GM12878 (cell line): ENCODE measurements around the gene RTEL1. TPM values are rescaled to one million over a fixed set of nuclear protein-coding genes. Genes with fewer than 3 reads are reported as not detected.
A peak's percentile ranks its signal among the peaks of the same experiment; 100 is the strongest.
"Not testable (repeated sequence)": the region's sequence is repeated elsewhere in the genome, so short reads cannot be mapped to it uniquely, and the experiment has no call there.

ENCODE experiments used
- ATAC-seq: fragments of 200-7000 bp; cut with Tn5 transposase; 3 replicates; pipeline ENCODE4 v1.9.1; 2020; ENCODE audit warnings: mild to moderate bottlenecking, moderate library complexity
- BruUV-seq: library from RNA; stranded (reverse); fragments of 400-500 nt; replicated peaks from 2 replicates; lab custom pipeline; 2021; lab: Mats Ljungman, UMichigan
- CTCF ChIA-PET: fragments of 300-600 bp; sonication (Branson Sonifier 250); formaldehyde crosslinking; extraction: SDS; loops from one replicate; lab custom pipeline; 2021; ENCODE audit warnings: inconsistent platforms; lab: Yijun Ruan, JAX
- POLR2A ChIA-PET: fragments of 350-600 bp; formaldehyde crosslinking; extraction: SDS; loops from one replicate; lab custom pipeline; 2021; ENCODE audit warnings: inconsistent platforms; lab: Charles Lee
- RAD21 ChIA-PET: fragments of 300-600 bp; sonication (Branson Sonifier 250); formaldehyde crosslinking; loops from one replicate; lab custom pipeline; 2023; ENCODE audit warnings: antibody characterized with exemption; ENCODE audit not compliant: unreplicated experiment; lab: Charles Lee
- SMC1A ChIA-PET: fragments of 300-600 bp; sonication (Branson Sonifier 250); formaldehyde crosslinking; loops from one replicate; lab custom pipeline; 2023; ENCODE audit not compliant: unreplicated experiment, uncharacterized antibody; lab: Charles Lee
- DNase-seq: peaks from one replicate; pipeline ENCODE4 v3.0.0-alpha.2; 2011; ENCODE audit warnings: low read depth, low spot score
- FAIRE-seq: peaks from 3 replicates; lab custom pipeline; 2011; peaks lifted over from hg19 to GRCh38; lab: Jason Lieb, UNC
- H2AFZ ChIP-seq: 2 replicates; pipeline ENCODE4 v1.6.0; 2011; ENCODE audit warnings: low read depth, low read length, control low read depth; ENCODE audit not compliant: control insufficient read depth
- H3K27ac ChIP-seq: 2 replicates; pipeline ENCODE4 v1.5.1; 2011; ENCODE audit warnings: control low read depth; ENCODE audit not compliant: control insufficient read depth, insufficient read depth
- H3K27me3 ChIP-seq, 2 experiments: replicated peaks in 1 of 2; 2 replicates each; pipeline versions ENCODE4 v1.6.0 to v1.6.1; 2011; ENCODE audit warnings: low read length in 1 of 2; ENCODE audit not compliant: control insufficient read depth in 2 of 2, insufficient read depth in 2 of 2
- H3K36me3 ChIP-seq, 2 experiments: 2 replicates each; pipeline ENCODE4 v1.5.1; 2011; ENCODE audit warnings: low read length in 1 of 2; ENCODE audit not compliant: control insufficient read depth in 2 of 2, insufficient read depth in 2 of 2
- H3K4me1 ChIP-seq: 2 replicates; pipeline ENCODE4 v1.6.1; 2011; ENCODE audit warnings: mild to moderate bottlenecking, low read length, moderate library complexity, mixed read lengths; ENCODE audit not compliant: control insufficient read depth, insufficient read depth
- H3K4me2 ChIP-seq: 2 replicates; pipeline ENCODE4 v1.6.0; 2011; ENCODE audit warnings: control low read depth; ENCODE audit not compliant: control insufficient read depth, insufficient read depth
- H3K4me3 ChIP-seq: fragments of 200-600 bp; sonication (generic); 2 replicates; pipeline ENCODE4 v1.5.1; 2016
- H3K79me2 ChIP-seq: 2 replicates; pipeline ENCODE4 v1.6.0; 2011; ENCODE audit warnings: low read length; ENCODE audit not compliant: control insufficient read depth, insufficient read depth
- H3K9ac ChIP-seq: 2 replicates; pipeline ENCODE4 v1.8.0; 2011; ENCODE audit warnings: low read length, control low read depth, mixed read lengths; ENCODE audit not compliant: control insufficient read depth, insufficient read depth
- H3K9me3 ChIP-seq: replicated peaks from 3 replicates; pipeline ENCODE4 v1.5.1; 2011; ENCODE audit warnings: mild to moderate bottlenecking, low read length; ENCODE audit not compliant: control insufficient read depth, insufficient read depth
- H4K20me1 ChIP-seq: 2 replicates; pipeline ENCODE4 v1.6.0; 2011; ENCODE audit not compliant: control insufficient read depth, insufficient read depth
- CHD4 ChIP-seq: fragments of 200-600 bp; sonication (generic); IDR thresholded peaks from 2 replicates; pipeline ENCODE4 v1.6.1; 2016; ENCODE audit warnings: mild to moderate bottlenecking
- HDGF ChIP-seq: fragments of 450-650 bp; IDR thresholded peaks from 2 replicates; pipeline ENCODE4 v1.6.1; 2016; ENCODE audit warnings: antibody characterized with exemption
- MXI1 ChIP-seq: fragments of 150-350 bp; IDR thresholded peaks from 2 replicates; pipeline ENCODE4 v1.6.1; 2011; ENCODE audit warnings: low read depth, mild to moderate bottlenecking, inconsistent platforms, low read length, improper control_type of control experiment
- POLR2AphosphoS5 ChIP-seq: IDR thresholded peaks from 2 replicates; pipeline ENCODE4 v1.6.1; 2011; ENCODE audit warnings: mild to moderate bottlenecking, low read length, inconsistent platforms
- SMARCA5 ChIP-seq: fragments of 450-650 bp; IDR thresholded peaks from 2 replicates; pipeline ENCODE4 v1.6.1; 2017; ENCODE audit warnings: mild to moderate bottlenecking
- ZNF217 ChIP-seq: fragments of 450-650 bp; IDR thresholded peaks from 2 replicates; pipeline ENCODE4 v1.6.1; 2017; ENCODE audit warnings: antibody characterized with exemption, mild to moderate bottlenecking
- WGBS: methylation state at CpG from one replicate; pipeline ENCODE4 v1.1.6; 2016; ENCODE audit warnings: low lambda C conversion rate; ENCODE audit not compliant: insufficient replicate concordance, insufficient coverage; ENCODE audit errors: missing lambda C conversion rate; 5-methylcytosine and 5-hydroxymethylcytosine counted together
- in situ Hi-C: fragments of 300-500 bp; cut with MboI; formaldehyde crosslinking; loops from 9 replicates; pipeline ENCODE4 v1.14.3; 2018; ENCODE audit warnings: mixed read lengths
- intact Hi-C: fragments of 100-400 bp; cut with micrococcal nuclease; formaldehyde crosslinking; loops from one replicate; pipeline ENCODE4 v1.14.2; 2022; ENCODE audit not compliant: unreplicated experiment
- polyA plus RNA-seq, 11 experiments: library from polyadenylated mRNA; depleted of rRNA in 4 of 11; unstranded in 6 of 11; stranded (reverse) in 5 of 11; fragments of >200 nt; fragmentation: Nextera tagmentation in 4 of 11; fragmentation: Illumina TruSeq in 1 of 11; extraction: Ambion mirVana in 4 of 11; extraction: Trizol in 1 of 11; gene quantifications; 1 replicate in 1 of 11; 2 replicates in 10 of 11; pipeline versions ENCODE4 v1.2.1 to v1.2.3, GENCODE V29; 2011 to 2016; ENCODE audit warnings: inconsistent platforms in 2 of 11, missing spikeins in 2 of 11, low read depth in 1 of 11
- total RNA-seq, 4 experiments: library from RNA; depleted of rRNA in 3 of 4; stranded (reverse); fragments of >200 nt in 3 of 4; fragmentation: Illumina TruSeq in 1 of 4; extraction: Trizol in 1 of 4; gene quantifications; 2 replicates each; pipeline versions ENCODE4 v1.2.1 to v1.2.3, GENCODE V29; 2013 to 2021
- TF ChIP-seq, protein P1 (sequence below): fragments of 450-650 bp; conservative IDR thresholded peaks from 2 replicates; pipeline ENCODE4 v1.6.1; 2017; ENCODE audit warnings: mild to moderate bottlenecking, moderate library complexity

RTEL1 gene
- total and polyA plus RNA-seq, 10 of the 15 experiments (the other 5 are each of a cell fraction or from before 2014, with no cell fraction given) = 0.40 to 37.2 (median 15.6) TPM; not detected in 1

DNA sequence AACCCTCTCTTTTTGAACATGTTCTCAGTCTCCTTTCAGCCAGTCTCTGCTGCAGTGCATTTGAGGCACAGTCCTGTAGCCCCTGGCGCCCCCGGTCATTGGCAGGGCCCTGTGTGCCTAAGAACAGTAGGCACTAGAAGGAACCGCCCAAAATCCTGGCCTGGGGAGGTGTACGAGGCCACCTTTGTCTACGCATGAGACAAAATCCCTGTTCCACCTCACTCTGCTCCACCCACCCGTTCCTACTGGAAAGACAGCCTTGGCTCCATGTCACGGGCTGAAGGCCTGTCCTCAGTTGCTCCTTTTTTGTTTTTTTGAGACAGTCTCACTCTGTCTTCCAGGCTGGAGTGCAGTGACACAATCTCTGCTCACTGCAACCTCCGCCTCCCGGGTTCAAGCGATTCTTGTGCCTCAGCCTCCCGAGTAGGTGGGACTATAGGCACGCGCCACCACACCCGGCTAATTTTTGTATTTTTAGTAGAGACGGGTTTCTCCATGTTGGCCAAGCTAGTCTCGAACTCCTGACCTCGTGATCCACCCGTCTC lies 72.1 kb downstream of the RTEL1 start:
- Histone ChIP-seq H3K36me3 (peaks cover 6 to 21% of the 10 kb centered on the region in 2 experiments; a peak in 3 of 4 replicates), H3K9ac (peak overlapping the region; percentile 42; the same call in 1 of the 2 replicates), H3K27ac (peak overlapping the region; percentile 93), H3K4me2 (peak overlapping the region; percentile 53), H3K79me2 (peaks cover 21% of the 10 kb centered on the region), H3K4me1 (peaks cover 54% of the 10 kb centered on the region)
- H2AFZ ChIP-seq, H3K4me3 ChIP-seq, H3K27me3 ChIP-seq, intact Hi-C loops, H4K20me1 ChIP-seq, H3K9me3 ChIP-seq, DNase-seq, BruUV-seq, ATAC-seq, FAIRE-seq, in situ Hi-C loops, RAD21 ChIA-PET: not testable (repeated sequence)
- 31% methylated on average over 18 of the region's 18 CpGs for WGBS
- POLR2A ChIA-PET = interaction anchor here (0.7 kb wide), 2 partner anchors 14 to 89 kb away, joined by 3 to 4 read pairs; no protein-coding TSS in a partner anchor
- TF ChIP-seq HDGF (0 out of 2 replicates have a peak, but pooled peaks have one; percentile 29), SMARCA5 (peak; percentile 11; the same call in 1 of the 2 replicates), POLR2AphosphoS5 (0 out of 2 replicates have a peak, but pooled peaks have one; percentile 19), ZNF217 (peak; percentile 97), MXI1 (0 out of 2 replicates have a peak, but pooled peaks have one; percentile 2), CHD4 (peak; percentile 97)
- TF ChIP-seq, protein P1, sequence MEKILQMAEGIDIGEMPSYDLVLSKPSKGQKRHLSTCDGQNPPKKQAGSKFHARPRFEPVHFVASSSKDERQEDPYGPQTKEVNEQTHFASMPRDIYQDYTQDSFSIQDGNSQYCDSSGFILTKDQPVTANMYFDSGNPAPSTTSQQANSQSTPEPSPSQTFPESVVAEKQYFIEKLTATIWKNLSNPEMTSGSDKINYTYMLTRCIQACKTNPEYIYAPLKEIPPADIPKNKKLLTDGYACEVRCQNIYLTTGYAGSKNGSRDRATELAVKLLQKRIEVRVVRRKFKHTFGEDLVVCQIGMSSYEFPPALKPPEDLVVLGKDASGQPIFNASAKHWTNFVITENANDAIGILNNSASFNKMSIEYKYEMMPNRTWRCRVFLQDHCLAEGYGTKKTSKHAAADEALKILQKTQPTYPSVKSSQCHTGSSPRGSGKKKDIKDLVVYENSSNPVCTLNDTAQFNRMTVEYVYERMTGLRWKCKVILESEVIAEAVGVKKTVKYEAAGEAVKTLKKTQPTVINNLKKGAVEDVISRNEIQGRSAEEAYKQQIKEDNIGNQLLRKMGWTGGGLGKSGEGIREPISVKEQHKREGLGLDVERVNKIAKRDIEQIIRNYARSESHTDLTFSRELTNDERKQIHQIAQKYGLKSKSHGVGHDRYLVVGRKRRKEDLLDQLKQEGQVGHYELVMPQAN = 0 out of 2 replicates have a peak, but pooled peaks have one; percentile 59
- SMC1A ChIA-PET = interaction anchor here (0.9 kb wide), 1 partner anchor 22 kb away, joined by 3 read pairs; the partner anchor contains the start of genes ARFRP1 and ZGPAT
- CTCF ChIA-PET = interaction anchor here (0.8 kb wide), 1 partner anchor 192 kb away, joined by 3 read pairs; no protein-coding TSS in a partner anchor
